GM12872 (cell line): ENCODE data around the gene ANKS1B.

Source experiments
- CTCF ChIP-seq: IDR thresholded peaks from 3 replicates; pipeline ENCODE4 v1.5.1; 2011; ENCODE audit warnings: low read depth, mild to moderate bottlenecking, low read length, moderate library complexity; ENCODE audit not compliant: insufficient read depth

The ANKS1B gene

DNA sequence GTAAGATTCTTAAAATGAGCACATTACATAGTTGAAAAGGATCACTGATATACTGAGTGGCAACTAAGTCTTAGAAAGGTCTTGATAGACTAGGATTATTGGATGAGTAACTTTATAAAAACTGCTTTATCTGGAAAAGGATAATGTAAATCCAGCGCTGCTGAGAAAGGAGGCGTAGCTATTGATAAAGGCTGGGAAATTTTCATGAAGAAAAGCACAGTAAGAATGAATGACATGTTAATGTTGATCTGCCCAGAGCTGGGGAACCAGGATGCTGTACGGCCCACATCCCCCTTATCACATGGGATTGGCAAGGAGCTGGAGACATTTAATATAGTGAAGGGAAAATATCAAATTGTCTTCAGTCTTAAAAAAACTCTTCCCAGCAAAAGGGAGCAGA lies 1165.7 kb downstream of the ANKS1B start:
- no peak for TF ChIP-seq CTCF

DNA sequence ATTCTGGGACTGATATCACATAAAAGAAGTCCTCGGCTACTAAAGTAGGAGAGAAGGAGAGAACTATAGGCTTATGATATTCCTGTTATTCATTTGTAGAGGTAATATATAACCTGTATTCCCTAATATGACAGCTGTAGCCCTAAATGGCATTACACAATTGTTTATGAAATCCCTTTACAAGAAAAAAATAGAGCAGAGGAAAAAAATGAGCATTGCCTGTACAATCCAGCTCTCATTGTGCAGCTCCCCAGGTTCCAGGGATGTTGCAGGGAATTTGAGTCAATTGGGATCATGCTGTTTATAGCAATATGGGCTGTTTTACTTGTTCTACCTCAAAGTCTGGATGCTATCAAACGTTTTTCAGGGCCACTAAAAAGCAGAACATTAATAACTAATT lies 1166.5 kb downstream of the ANKS1B start:
- TF ChIP-seq CTCF: no peak

GRCh38 chr12:98817742-98818141 lies 1167.0 kb downstream of the ANKS1B start:
- TF ChIP-seq CTCF: no peak

GRCh38 chr12:98816720-98817119 lies 1168.0 kb downstream of the ANKS1B start:
- no peak for TF ChIP-seq CTCF

GRCh38 chr12:98814254-98814653 lies 1170.5 kb downstream of the ANKS1B start:
- TF ChIP-seq CTCF: no peak

- TF ChIP-seq CTCF: no peak
Observed at GRCh38 chr12:98812225-98812624, 1172.5 kb downstream of the ANKS1B start.

DNA sequence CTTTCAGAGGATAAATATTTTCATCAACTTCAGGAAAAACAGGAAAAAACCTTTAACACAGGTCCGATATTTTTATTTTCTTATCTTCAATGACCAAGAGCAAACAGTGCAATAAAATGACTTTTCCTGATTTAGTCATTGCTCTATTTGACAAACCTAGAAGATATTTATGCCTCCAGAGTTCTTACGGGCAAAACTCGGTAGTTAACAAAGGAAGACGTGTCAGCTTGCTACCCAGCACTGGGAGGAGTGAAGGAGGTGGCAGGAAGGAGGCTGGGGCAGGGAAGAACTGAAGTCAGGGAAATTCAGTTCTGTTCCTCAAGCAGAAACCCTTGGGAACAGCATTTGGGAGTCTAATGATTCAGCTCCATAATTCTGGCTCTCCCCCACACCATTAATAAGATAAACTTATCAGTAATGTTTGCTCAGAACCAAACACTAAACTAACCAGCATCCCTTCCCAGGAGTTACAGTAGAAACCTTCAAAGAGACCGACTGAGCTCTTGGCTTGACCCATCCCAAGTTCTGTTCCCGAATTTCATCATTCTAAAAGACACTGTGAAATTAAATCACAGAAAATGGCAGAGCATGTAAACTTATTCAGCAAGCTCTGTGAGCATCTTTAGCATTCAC lies 1176.4 kb downstream of the ANKS1B start:
- no peak for TF ChIP-seq CTCF
